Hematopoietic multipotent progenitor cell treated with erythropoietin and hydrocortisone succinate and interleukin-3 and kit ligand, for 4 days (in vitro differentiated cells): Measurements from ENCODE around the gene AGMO.
"Not testable (repeated sequence)": the region's sequence is repeated elsewhere in the genome, so short reads cannot be mapped to it uniquely, and the experiment has no call there.

Experiments used
- DNase-seq: peaks from one replicate; pipeline ENCODE4 v3.0.0-alpha.2; 2015

AGMO gene

GRCh38 chr7:15558756-15559155 is 3.1 kb downstream of the AGMO start:
- no peak for DNase-seq

GRCh38 chr7:15557686-15558085 is 4.1 kb downstream of the AGMO start:
- DNase-seq, result no peak

- DNase-seq, result no peak
Measured at GRCh38 chr7:15557186-15557585, 4.6 kb downstream of the AGMO start.

- DNase-seq, result no peak
Measured at GRCh38 chr7:15556339-15557105, 5.3 kb downstream of the AGMO start.

- peak; percentile 8 for DNase-seq
Measured at GRCh38 chr7:15555381-15555859, 6.4 kb downstream of the AGMO start.

- DNase-seq, result no peak
Measured at GRCh38 chr7:15554744-15555143, 7.1 kb downstream of the AGMO start.

- no peak for DNase-seq
Measured at GRCh38 chr7:15554081-15554480, 7.7 kb downstream of the AGMO start.

GRCh38 chr7:15547320-15547719 is 14.5 kb downstream of the AGMO start:
- DNase-seq, result not testable (repeated sequence)

GRCh38 chr7:15546272-15546792 is 15.5 kb downstream of the AGMO start:
- DNase-seq, result no peak

- no peak for DNase-seq
Measured at GRCh38 chr7:15544050-15544449, 17.8 kb downstream of the AGMO start.

GRCh38 chr7:15543256-15543655 is 18.6 kb downstream of the AGMO start:
- DNase-seq, result no peak

GRCh38 chr7:15527648-15528047 is 34.2 kb downstream of the AGMO start:
- no peak for DNase-seq

GRCh38 chr7:15525652-15526263 is 36.1 kb downstream of the AGMO start:
- DNase-seq, result no peak

- DNase-seq, result no peak
Measured at GRCh38 chr7:15524077-15524476, 37.7 kb downstream of the AGMO start.

- DNase-seq, result not testable (repeated sequence)
Measured at GRCh38 chr7:15517865-15518264, 44.0 kb downstream of the AGMO start.

- DNase-seq, result no peak
Measured at GRCh38 chr7:15515252-15515651, 46.6 kb downstream of the AGMO start.

- DNase-seq, result no peak
Measured at GRCh38 chr7:15508258-15508657, 53.6 kb downstream of the AGMO start.

- DNase-seq, result no peak
Measured at GRCh38 chr7:15507708-15508107, 54.1 kb downstream of the AGMO start.

GRCh38 chr7:15507171-15507570 is 54.6 kb downstream of the AGMO start:
- DNase-seq, result no peak

- no peak for DNase-seq
Measured at GRCh38 chr7:15505761-15506160, 56.1 kb downstream of the AGMO start.

- no peak for DNase-seq
Measured at GRCh38 chr7:15504351-15504750, 57.5 kb downstream of the AGMO start.

GRCh38 chr7:15503603-15504290 is 58.1 kb downstream of the AGMO start:
- no peak for DNase-seq

- no peak for DNase-seq
Measured at GRCh38 chr7:15498465-15498864, 63.4 kb downstream of the AGMO start.

- no peak for DNase-seq
Measured at GRCh38 chr7:15495170-15495569, 66.6 kb downstream of the AGMO start.
